Non-pigmented ciliary epithelial cell (primary cell): Measurements from ENCODE around the gene PTF1A.

ENCODE experiments used
- DNase-seq: peaks from one replicate; pipeline ENCODE4 v3.0.0-alpha.2; 2010; ENCODE audit warnings: low read depth

PTF1A gene

DNA sequence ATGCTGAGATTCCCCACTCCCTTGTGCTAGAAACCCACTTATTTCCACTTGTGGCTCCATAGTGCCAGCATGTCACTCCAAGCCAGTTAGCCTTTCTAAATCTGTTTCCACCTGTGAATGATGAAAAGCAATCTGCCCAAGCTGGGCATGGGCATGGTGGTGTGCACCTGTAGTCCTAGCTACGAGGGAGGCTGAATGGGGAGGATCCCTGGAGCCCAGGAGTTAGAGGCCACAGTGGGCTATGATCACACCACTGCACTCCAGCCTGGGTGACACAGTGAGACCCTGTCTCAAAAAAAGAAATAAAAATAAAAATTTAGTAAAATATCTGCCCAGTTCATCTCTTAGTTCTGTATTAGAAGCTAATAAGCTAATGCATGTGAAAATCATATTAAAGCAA, 5.0 kb upstream of the PTF1A start:
- no peak for DNase-seq

- DNase-seq = no peak
Observed at GRCh38 chr10:23189024-23189423, 3.1 kb upstream of the PTF1A start.

- DNase-seq = no peak
Observed at GRCh38 chr10:23190872-23191763, 994 bp upstream of the PTF1A start.

DNA sequence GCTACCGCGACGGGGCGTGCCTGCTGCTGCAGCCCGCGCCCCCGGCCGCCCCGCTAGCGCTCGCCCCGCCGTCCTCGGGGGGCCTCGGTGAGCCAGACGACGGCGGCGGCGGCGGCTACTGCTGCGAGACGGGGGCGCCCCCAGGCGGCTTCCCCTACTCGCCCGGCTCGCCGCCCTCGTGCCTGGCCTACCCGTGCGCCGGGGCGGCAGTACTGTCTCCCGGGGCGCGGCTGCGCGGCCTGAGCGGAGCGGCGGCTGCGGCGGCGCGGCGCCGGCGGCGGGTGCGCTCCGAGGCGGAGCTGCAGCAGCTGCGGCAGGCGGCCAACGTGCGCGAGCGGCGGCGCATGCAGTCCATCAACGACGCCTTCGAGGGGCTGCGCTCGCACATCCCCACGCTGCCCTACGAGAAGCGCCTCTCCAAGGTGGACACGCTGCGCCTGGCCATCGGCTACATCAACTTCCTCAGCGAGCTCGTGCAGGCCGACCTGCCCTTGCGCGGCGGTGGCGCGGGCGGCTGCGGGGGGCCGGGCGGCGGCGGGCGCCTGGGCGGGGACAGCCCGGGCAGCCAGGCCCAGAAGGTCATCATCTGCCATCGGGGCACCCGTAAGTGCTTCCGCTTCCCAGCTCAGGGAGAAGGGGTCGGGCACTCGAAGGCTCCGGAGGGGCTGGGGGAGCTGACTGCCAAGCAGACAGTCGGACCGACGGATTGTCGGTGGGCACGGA, 761 bp downstream of the PTF1A start:
- DNase-seq = no peak

GRCh38 chr10:23193435-23194074, 1.4 kb downstream of the PTF1A start:
- DNase-seq = no peak

DNA sequence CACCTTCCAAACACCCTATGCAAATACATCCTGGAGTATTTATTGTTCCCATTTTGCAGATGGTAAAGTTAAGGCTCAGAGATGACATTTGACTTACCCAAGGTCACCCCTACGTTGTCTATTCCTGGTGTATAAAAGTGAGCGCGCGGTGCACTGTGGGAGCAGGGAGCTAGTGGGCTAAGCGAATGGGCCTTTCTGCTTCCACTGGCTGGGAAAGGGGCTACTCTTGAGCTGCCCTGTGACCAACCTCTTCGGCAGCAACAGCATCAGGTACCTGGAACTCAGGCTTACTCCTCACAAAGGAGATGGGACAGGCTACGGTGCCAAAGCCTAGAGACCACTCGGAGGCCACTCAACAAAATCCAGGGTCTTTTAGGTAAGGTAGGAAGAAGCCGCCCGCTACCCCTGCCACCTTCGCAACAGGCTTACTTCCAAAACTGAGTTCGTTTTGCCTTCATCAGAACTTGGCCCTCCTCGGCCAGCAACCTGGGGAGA, 2.4 kb downstream of the PTF1A start:
- no peak for DNase-seq

DNA sequence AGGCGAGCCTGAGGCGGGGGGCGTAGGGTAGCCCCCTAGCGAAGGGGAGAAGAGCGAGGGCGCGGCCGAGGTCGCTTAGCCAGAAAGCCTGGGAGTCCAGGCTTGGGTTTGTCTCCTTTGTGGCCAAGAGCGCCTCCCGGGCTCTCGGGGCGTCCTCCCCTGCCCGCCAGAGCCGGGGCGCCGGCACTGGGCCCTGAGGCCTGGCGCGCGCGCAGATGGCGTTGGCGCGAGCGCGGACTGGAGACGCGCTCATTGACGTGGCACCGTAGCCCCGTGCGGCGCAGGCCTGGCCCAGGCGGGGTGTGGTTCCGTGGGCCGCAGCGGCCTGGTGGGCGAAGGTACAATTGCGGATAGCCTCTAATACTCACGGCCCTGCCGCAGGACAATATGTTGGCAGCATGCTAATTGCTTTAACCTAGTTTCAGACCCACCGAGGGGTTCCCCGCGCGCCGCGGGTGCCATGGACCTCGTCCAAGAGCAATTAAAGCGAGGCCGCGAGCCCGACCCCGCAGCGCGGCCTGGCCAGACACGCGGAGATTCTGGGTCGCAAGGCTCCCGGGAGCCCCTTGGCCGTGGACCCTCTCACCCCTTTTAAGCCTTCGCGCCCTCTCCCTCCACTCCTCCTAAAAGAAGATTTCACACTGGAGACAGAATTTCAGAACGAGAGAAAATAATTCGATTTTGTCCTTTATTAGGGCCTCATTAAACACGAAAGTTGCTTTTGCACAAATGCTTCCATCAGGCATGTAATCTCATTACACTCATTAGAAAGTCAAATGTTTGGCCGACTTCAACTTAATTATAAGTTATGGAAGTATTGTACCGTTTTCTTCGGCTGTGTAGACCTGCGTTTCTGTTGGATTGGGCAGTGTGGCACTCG, 3.1 kb downstream of the PTF1A start:
- DNase-seq = no peak

- no peak for DNase-seq
Observed at GRCh38 chr10:23195846-23196600, 3.9 kb downstream of the PTF1A start.

GRCh38 chr10:23196915-23197314, 4.8 kb downstream of the PTF1A start:
- DNase-seq = no peak

DNA sequence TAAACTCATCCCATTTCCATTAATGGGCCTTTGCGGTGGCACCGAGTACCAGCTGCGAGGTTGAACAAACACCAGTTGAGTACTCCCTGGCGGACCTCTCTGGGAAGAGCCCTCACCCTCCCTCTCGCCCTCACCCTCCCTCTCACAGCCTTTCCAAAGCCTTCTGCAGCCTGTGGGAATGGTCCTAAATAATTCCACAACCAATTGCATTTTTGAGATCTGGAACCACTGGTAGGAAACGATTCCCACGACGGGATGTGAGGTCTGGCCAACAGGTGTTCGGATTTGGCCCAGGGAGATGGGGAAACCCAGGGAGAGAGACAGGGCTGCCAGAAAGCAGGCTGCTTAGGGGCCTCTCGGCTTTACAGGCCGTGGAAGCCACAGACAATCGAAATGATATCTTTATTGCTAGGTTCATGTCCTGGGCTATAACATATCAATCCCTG, 5.3 kb downstream of the PTF1A start:
- no peak for DNase-seq

DNA sequence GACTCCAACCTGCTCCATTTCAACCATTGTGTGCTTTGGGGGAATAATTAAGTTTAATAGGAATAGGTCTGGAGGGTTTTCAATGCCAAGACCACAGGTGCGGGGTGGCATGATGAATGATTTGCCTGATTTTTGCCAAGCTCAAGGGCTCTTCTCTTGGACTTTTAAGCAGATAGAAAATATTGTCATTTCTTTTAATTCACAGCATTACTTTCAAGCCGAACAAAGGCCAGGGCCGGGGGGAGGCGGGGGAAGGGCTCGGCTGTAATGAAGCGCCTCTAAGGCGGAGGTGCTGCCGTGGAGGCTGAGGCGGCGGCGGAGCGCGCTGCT, 6.5 kb downstream of the PTF1A start:
- DNase-seq = no peak

GRCh38 chr10:23198940-23199767, 7.0 kb downstream of the PTF1A start:
- no peak for DNase-seq

GRCh38 chr10:23199768-23200511, 7.8 kb downstream of the PTF1A start:
- no peak for DNase-seq

GRCh38 chr10:23200586-23200985, 8.5 kb downstream of the PTF1A start:
- no peak for DNase-seq

DNA sequence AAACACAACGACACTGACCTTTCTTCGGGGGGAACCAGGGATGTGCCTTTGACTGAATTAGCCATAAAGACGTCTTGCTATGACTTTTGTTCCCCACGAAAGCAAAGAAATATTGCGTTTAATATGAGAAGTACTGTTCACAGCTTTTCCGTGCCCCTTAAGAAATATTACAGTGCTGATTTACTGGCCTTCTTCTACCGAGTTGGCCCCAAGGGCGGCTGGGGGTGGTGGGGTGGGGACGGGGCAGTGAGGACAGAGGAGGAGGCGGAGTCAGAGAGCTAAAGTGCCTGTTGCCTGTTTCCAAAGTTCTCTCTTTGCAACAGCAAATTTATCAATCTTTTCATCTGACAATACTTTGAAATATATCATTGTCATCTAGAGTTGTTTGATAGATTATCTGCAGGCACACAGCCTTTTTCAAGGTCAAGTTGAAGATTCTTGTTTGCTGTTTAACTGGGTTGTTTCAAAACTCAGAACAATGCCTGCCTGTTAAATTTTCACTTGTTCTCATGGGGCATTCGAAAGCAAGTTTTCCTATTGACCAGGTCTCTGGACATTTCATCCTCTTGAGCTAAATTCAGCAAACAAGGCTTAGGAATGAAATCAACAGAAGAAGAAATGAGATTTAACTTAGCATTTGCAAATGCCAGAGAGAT, 9.0 kb downstream of the PTF1A start:
- DNase-seq = no peak

DNA sequence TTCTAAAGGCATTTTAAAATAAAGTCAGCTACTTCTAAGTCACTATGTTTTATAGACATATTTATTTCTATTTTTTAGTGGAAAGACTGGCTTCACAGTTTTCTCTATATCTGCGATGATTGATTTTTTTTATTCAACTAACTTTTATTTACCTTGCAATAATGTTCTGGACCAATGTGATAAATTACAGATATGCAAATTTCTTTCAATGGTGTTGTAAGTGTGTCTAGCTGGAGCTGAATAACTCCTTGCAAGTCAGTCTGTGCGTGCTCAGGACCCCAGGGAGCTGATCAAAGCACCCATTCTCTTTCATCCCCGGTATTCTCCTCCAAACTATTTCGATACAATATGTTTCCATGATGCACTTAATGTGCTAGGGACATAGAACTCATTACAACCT, 9.7 kb downstream of the PTF1A start:
- DNase-seq = no peak

DNA sequence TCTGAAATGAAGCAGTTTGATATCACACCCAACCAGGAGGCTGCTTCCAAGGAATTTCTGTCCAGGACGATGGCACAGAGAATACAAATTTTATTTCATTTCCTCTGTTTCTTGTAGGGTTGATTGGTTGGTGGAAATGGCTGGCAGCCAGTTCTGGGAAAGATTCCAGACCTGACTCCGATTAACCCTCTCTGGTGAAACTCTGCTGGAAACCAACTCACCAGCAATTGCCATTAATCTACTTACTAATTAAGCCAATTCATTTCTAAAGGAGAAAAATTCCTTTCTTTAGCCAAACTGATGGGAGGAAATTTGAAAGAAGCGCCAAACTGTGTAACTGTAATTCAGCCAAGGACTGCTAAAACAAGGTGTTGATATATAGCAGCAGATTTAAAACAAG, 10.7 kb downstream of the PTF1A start:
- DNase-seq = no peak

- no peak for DNase-seq
Observed at GRCh38 chr10:23203369-23204325, 11.5 kb downstream of the PTF1A start.
